OCI-LY3 (cell line): ENCODE data around the gene ECSCR.

Experiments used
- EZH2phosphoT487 ChIP-seq: fragments of 200-600 bp; shearing (Covaris generic); IDR thresholded peaks from 2 replicates; pipeline ENCODE4 v1.6.1; 2018; ENCODE audit warnings: antibody characterized with exemption, mixed run types, low read depth
- TF ChIP-seq, protein P1 (sequence below): fragments of 200-600, 300-600 bp; sonication (generic); IDR thresholded peaks from 2 replicates; pipeline ENCODE4 v1.5.1; 2014; ENCODE audit warnings: antibody characterized with exemption, low read length, low read depth

DNA sequence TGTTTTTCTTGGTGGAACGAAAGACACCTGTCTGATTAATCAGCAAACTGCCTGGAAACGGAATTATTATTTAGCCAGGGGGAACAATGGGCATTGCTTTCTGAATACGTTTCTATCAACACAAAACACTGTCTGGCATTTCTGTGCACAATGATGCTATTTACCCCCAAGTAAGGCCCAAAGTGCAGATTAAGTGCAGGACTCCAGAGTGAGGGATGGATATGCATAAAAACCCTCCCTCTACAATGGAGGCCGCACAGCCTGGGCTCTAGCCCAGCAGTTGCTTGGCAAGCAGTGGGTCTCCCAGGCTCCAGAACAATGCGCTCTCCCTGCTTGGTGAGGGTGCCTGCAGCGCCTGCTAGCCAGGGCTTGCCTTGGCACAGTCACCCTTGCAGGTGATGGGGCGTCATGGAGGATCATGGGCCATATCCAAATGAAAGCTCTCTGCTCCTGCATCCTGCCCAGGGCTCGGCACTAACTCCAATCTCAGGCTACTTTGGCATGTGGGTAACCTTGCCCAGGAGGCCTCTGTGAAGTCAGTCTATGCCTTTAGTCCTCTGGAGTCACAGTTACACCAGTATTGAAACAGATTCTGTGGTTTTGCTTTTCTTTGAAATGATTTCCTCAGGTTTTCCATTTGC is 47.2 kb downstream of the ECSCR start:
- no peak for TF ChIP-seq EZH2phosphoT487
- TF ChIP-seq, protein P1, sequence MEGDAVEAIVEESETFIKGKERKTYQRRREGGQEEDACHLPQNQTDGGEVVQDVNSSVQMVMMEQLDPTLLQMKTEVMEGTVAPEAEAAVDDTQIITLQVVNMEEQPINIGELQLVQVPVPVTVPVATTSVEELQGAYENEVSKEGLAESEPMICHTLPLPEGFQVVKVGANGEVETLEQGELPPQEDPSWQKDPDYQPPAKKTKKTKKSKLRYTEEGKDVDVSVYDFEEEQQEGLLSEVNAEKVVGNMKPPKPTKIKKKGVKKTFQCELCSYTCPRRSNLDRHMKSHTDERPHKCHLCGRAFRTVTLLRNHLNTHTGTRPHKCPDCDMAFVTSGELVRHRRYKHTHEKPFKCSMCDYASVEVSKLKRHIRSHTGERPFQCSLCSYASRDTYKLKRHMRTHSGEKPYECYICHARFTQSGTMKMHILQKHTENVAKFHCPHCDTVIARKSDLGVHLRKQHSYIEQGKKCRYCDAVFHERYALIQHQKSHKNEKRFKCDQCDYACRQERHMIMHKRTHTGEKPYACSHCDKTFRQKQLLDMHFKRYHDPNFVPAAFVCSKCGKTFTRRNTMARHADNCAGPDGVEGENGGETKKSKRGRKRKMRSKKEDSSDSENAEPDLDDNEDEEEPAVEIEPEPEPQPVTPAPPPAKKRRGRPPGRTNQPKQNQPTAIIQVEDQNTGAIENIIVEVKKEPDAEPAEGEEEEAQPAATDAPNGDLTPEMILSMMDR = no peak
